Skeletal muscle satellite cell (primary cell): Measurements from ENCODE around the gene PCGF1.

Experiments used
- H3K27me3 ChIP-seq: 2 replicates; pipeline ENCODE4 v1.7.0; 2013; ENCODE audit warnings: low read length; ENCODE audit not compliant: control insufficient read depth, insufficient read depth
- H3K36me3 ChIP-seq: 2 replicates; pipeline ENCODE4 v1.7.0; 2013; ENCODE audit warnings: mild to moderate bottlenecking, control low read depth, low read length; ENCODE audit not compliant: insufficient read depth
- H3K4me1 ChIP-seq: 2 replicates; pipeline ENCODE4 v1.7.0; 2013; ENCODE audit warnings: low read length; ENCODE audit not compliant: control insufficient read depth, insufficient read depth
- H3K4me2 ChIP-seq: 2 replicates; pipeline ENCODE4 v1.7.0; 2013; ENCODE audit warnings: mild to moderate bottlenecking, low read length
- H3K4me3 ChIP-seq: 2 replicates; pipeline ENCODE4 v1.7.0; 2013; ENCODE audit warnings: low read length
- H3K9ac ChIP-seq: 2 replicates; pipeline ENCODE4 v1.7.0; 2013; ENCODE audit warnings: mild to moderate bottlenecking, low read depth, low read length, moderate library complexity
- H3K9me3 ChIP-seq: replicated peaks from 2 replicates; pipeline ENCODE4 v1.7.0; 2013; ENCODE audit warnings: mild to moderate bottlenecking, control low read depth, low read length

The PCGF1 gene

DNA sequence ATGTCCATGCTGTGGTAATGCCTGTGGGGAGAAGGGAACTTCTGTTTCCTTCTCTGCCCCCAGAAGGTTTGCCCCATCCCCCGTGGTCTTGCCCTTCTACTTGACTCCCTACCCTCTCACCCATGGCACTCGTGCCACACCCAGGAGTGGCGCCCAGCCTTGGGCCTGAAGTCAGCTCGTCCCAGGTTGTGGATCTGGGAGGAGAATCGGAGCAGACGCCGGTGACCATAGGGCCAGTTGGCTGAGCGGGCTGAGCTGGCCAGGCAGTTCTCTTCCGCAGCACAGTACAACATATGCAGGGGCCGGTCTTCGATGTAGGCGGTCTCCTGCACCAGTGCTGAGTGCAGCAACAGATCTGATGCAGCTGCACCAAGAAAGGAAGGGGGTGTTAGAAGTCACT is 26.9 kb upstream of the PCGF1 start:
- Histone ChIP-seq H3K4me1 (peaks cover 12% of the 10 kb centered on the region), H3K9ac (no peak overlapping the region), H3K36me3 (peaks cover 18% of the 10 kb centered on the region), H3K4me2 (no peak overlapping the region), H3K9me3 (no peaks in the 10 kb centered on the region), H3K4me3 (no peak overlapping the region), H3K27me3 (no peaks in the 10 kb centered on the region)

DNA sequence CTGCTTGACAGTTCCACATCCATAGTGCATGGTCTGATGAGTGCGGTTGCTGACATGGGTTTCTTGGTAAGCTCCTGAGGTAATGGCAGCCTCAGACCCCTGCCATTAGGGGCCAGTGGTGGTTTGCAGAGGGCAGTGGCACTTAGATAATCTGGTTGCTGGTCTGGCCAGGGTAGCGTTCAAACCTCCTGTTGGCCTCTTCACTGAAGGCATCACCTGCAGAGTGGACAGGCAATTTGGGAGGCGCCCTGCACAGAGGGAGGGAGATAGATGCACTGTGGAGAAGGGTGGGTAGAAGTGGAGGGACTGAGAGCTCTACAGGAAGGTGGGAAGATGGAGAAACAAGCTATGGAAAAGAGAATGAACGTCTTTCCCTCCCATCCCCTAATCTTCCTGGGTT is 26.0 kb upstream of the PCGF1 start:
- Histone ChIP-seq H3K9ac (no peak overlapping the region), H3K4me3 (no peak overlapping the region), H3K4me1 (peaks cover 14% of the 10 kb centered on the region), H3K9me3 (no peaks in the 10 kb centered on the region), H3K27me3 (no peaks in the 10 kb centered on the region), H3K4me2 (no peak overlapping the region), H3K36me3 (peaks cover 17% of the 10 kb centered on the region)

DNA sequence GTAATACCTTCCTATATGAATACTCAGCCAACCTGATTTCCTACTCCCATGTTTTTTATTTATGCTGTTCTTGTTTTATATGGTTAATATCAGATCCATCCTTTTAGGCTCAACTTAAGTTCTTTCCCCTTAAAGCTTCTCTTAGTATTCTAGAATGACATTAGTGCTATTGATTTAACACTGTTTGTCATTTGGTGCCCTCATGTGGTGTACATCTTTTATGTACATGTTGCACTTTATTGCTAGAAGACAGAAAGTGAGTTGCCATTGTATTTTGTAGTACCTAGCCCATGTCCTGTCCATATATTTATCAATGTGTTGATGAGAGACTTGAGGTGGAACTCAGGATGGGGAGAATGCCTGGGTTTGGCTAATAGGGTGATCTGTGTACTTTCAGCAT is 24.7 kb upstream of the PCGF1 start:
- H3K4me3 ChIP-seq = no peak overlapping the region
- no peak overlapping the region for H3K9ac ChIP-seq
- H3K27me3 ChIP-seq = no peaks in the 10 kb centered on the region
- peaks cover 28% of the 10 kb centered on the region for H3K36me3 ChIP-seq
- no peak overlapping the region for H3K4me2 ChIP-seq
- peaks cover 20% of the 10 kb centered on the region for H3K4me1 ChIP-seq
- no peaks in the 10 kb centered on the region for H3K9me3 ChIP-seq

- Histone ChIP-seq H3K9ac (peak overlapping the region; percentile 85), H3K27me3 (no peaks in the 10 kb centered on the region), H3K4me3 (no peak overlapping the region), H3K36me3 (peaks cover 33% of the 10 kb centered on the region), H3K4me1 (peaks cover 20% of the 10 kb centered on the region), H3K4me2 (peak overlapping the region; percentile 99), H3K9me3 (no peaks in the 10 kb centered on the region)
Observed at GRCh38 chr2:74531666-74532065, 24.2 kb upstream of the PCGF1 start.

DNA sequence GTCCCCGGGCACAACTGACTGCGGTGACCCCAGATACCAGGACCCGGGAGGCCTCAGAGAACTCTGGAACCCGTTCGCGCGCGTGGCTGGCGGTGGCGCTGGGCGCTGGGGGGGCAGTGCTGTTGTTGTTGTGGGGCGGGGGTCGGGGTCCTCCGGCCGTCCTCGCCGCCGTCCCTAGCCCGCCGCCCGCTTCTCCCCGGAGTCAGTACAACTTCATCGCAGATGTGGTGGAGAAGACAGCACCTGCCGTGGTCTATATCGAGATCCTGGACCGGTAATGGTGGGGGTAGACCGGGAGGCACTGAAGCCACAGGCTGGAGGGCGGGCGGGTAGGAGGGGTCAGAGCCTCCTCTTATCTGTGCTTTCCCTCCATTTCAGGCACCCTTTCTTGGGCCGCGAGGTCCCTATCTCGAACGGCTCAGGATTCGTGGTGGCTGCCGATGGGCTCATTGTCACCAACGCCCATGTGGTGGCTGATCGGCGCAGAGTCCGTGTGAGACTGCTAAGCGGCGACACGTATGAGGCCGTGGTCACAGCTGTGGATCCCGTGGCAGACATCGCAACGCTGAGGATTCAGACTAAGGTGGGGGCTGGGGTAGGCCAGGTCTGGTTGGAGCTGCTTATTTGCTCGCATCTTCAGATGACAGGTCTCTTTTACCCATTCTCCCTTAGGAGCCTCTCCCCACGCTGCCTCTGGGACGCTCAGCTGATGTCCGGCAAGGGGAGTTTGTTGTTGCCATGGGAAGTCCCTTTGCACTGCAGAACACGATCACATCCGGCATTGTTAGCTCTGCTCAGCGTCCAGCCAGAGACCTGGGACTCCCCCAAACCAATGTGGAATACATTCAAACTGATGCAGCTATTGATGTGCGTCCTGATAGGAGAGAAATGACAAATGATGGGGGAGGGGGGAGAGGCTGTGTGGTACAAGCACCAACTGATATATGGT is 23.0 kb upstream of the PCGF1 start:
- Histone ChIP-seq H3K9ac (peak overlapping the region; percentile 85), H3K4me1 (peaks cover 20% of the 10 kb centered on the region), H3K27me3 (no peaks in the 10 kb centered on the region), H3K4me3 (peak overlapping the region; percentile 85), H3K9me3 (no peaks in the 10 kb centered on the region), H3K36me3 (peaks cover 45% of the 10 kb centered on the region), H3K4me2 (peak overlapping the region; percentile 99)

GRCh38 chr2:74529357-74530238 is 22.1 kb upstream of the PCGF1 start, which contains the start of the genes AUP1 and HTRA2:
Gene AUP1, minus strand, starts transcription at chr2:74529706. Its CDS starts 77 bp downstream, at chr2:74529629.
Gene HTRA2, plus strand, starts transcription at chr2:74529933. Its CDS starts 74 bp downstream, at chr2:74530007.
- peaks cover 47% of the 10 kb centered on the region for H3K36me3 ChIP-seq
- H3K9me3 ChIP-seq = no peaks in the 10 kb centered on the region
- H3K27me3 ChIP-seq = no peaks in the 10 kb centered on the region
- peak within 1 kb of the TSS; percentile 93 for H3K9ac ChIP-seq
- peaks cover 20% of the 10 kb centered on the region for H3K4me1 ChIP-seq
- H3K4me2 ChIP-seq = peak within 1 kb of the TSS; percentile 99
- peak within 1 kb of the TSS; percentile 85 for H3K4me3 ChIP-seq

- no peaks in the 10 kb centered on the region for H3K27me3 ChIP-seq
- H3K4me3 ChIP-seq = peak overlapping the region; percentile 85
- peak overlapping the region; percentile 93 for H3K9ac ChIP-seq
- H3K9me3 ChIP-seq = no peaks in the 10 kb centered on the region
- H3K4me1 ChIP-seq = peaks cover 20% of the 10 kb centered on the region
- peak overlapping the region; percentile 87 for H3K4me2 ChIP-seq
- H3K36me3 ChIP-seq = peaks cover 43% of the 10 kb centered on the region
Observed at GRCh38 chr2:74528600-74529356, 21.3 kb upstream of the PCGF1 start.

DNA sequence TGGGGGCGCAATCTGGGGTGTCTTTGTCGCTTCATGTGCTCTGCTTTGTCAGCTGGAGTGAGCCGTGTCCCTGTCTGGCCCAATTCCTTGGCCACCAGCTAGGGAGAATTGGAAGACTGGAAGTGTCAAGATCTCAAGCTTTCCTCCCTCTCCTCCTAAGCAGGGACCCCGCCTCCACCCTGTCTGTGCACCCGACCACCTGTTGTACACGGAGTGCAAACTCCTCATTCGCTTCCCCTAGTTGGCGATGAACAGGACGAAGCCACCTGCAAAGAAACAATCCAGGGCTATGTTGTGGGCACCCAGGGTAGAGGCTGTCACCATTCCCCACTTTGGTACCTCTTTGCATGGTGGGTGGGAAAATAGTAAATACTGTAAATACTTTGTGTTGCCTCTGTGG is 20.2 kb upstream of the PCGF1 start:
- no peak overlapping the region for H3K9ac ChIP-seq
- peak overlapping the region; percentile 85 for H3K4me3 ChIP-seq
- peak overlapping the region; percentile 87 for H3K4me2 ChIP-seq
- H3K4me1 ChIP-seq = peaks cover 20% of the 10 kb centered on the region
- no peaks in the 10 kb centered on the region for H3K9me3 ChIP-seq
- peaks cover 35% of the 10 kb centered on the region for H3K36me3 ChIP-seq
- H3K27me3 ChIP-seq = no peaks in the 10 kb centered on the region

DNA sequence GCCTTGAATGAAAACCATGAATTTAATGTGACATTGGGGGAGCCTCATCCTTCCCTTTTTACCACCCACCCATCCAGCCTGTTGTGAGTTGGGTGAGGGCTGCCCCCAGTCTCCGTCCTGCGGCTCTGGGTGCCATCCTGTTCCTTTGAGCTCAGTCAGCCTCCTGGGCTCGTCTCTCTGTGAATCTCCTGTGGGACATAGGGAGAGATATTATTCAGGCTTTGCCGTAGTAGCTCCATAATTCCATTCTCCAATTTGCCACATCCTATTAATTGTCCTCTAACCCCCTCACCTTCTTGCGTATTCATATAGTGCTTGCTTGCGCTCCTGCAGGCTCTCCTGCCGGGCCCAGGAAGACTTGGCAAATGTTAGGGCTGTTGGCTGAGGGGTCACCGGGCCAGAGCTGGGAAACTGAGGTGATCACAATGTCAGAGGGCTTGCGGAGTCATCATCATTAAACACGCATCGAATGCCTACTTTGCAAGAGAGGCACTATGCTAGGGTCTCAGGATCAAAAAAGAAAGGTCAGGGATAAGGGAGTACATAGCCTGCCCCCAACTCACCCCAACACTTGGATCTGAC is 19.2 kb upstream of the PCGF1 start:
- Histone ChIP-seq H3K9me3 (no peaks in the 10 kb centered on the region), H3K4me2 (no peak overlapping the region), H3K9ac (no peak overlapping the region), H3K4me3 (no peak overlapping the region), H3K27me3 (no peaks in the 10 kb centered on the region), H3K4me1 (peaks cover 20% of the 10 kb centered on the region), H3K36me3 (peaks cover 31% of the 10 kb centered on the region)

DNA sequence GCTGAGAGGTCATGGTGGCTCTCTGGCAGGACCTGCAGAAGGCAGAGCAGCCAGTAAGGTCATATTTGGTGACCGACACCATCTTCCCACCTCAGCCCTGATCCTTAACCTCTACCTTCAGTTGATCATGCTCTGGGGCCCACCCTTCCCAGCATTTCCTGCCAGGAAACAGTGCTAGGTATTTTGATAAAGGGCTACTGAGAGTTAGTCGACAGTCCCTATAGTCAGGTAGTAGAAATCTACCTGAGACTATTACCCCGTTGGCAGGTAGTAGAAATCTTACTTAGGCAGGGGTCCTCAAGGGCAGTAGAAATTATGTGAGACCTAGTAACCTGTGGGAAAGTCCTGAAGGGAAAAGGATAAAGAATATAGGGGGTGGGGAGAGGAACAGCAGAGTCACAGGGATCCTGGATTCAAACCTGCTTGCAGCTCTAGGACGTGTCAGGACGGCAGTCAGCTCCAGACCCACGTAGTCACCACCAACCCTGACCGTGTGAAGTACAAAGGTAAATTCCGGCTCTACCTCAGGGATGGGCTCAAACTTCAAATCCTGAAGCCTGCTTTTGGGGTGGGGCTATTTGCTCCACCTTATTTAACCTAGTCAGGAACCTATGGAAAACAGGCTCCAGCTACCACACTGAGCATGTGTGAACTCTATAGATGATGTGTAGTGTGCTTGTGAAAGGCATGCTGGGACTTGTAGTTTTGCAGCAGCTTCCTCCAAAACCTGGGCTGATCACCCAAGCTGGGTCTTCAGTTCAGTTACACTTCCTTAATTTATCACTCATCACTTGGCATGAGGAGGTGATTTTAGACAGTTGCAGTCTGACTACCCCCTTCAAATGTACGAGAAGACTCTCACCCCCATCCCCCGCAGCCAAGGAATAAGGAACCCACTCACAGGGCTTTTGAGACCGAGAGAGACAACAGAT is 18.5 kb upstream of the PCGF1 start, which contains the start of gene DQX1:
DQX1 (minus strand) TSS at position 515 of the 932 bp plus-strand sequence; CDS start at position 13, 502 bp downstream.
- Histone ChIP-seq H3K36me3 (peaks cover 31% of the 10 kb centered on the region), H3K9me3 (no peaks in the 10 kb centered on the region), H3K9ac (no peak within 1 kb of the TSS), H3K4me1 (peaks cover 13% of the 10 kb centered on the region), H3K27me3 (no peaks in the 10 kb centered on the region), H3K4me2 (no peak within 1 kb of the TSS), H3K4me3 (no peak within 1 kb of the TSS)
